Type B pancreatic cell (in vitro differentiated cells): ENCODE measurements around the gene CAPN13. TPM values are rescaled to one million over a fixed set of nuclear protein-coding genes. Genes with fewer than 3 reads are reported as not detected.

Experiments used
- DNase-seq: peaks from one replicate; pipeline ENCODE4 v3.0.0; 2021; ENCODE audit warnings: mixed read lengths; ENCODE audit not compliant: unreplicated experiment; ENCODE audit errors: extremely low spot score
- H3K27ac Mint-ChIP-seq: 2 replicates; pipeline ENCODE4 v1.8.0; 2021; ENCODE audit warnings: mild to moderate bottlenecking, mixed read lengths
- H3K27me3 Mint-ChIP-seq: 2 replicates; pipeline ENCODE4 v1.8.0; 2021; ENCODE audit warnings: mixed read lengths
- H3K36me3 Mint-ChIP-seq: 2 replicates; pipeline ENCODE4 v1.8.0; 2021; ENCODE audit warnings: mixed read lengths
- H3K4me1 Mint-ChIP-seq: one replicate; pipeline ENCODE4 v1.8.0; 2021; ENCODE audit warnings: mixed read lengths; ENCODE audit not compliant: unreplicated experiment
- H3K4me3 Mint-ChIP-seq: 2 replicates; pipeline ENCODE4 v1.8.0; 2021; ENCODE audit warnings: mild to moderate bottlenecking, mixed read lengths
- H3K9me3 Mint-ChIP-seq: 2 replicates; pipeline ENCODE4 v1.8.0; 2021; ENCODE audit warnings: mixed read lengths
- total RNA-seq: library from RNA; stranded (reverse); gene quantifications from 2 replicates; pipeline ENCODE4 v1.2.1, GENCODE V29; 2021; ENCODE audit warnings: low replicate concordance
- TF ChIP-seq, protein P1 (sequence below): fragments of 200-600 bp; sonication (generic); conservative IDR thresholded peaks from 2 replicates; pipeline ENCODE4 v1.5.0; 2021; ENCODE audit warnings: antibody characterized with exemption, mild to moderate bottlenecking

CAPN13 gene
- total RNA-seq, 1 donor from 2014 or later = 4.9 TPM

DNA sequence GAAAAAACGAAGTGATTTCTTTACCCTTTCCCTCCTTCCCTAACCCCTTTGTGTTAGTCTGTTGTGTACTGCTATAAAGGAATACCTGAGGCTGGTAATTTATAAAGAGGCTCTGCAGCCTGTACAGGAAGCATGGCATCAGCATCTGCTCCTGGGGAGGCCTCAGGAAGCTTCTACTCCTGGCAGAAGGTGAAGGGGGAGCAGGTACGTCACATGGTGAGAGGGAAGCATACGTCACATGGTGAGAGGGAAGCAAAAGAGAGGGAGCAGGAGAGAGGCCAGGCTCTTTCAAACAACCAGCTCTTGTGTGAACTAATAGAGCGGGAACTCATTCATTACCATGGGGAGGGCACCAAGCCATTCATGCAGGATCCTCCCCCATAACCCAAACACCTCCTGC lies 126.2 kb downstream of the CAPN13 start:
- Mint-ChIP-seq H3K9me3 (peaks cover 3% of the 10 kb centered on the region), H3K27me3 (peaks cover 3% of the 10 kb centered on the region), H3K4me1 (peaks cover 6% of the 10 kb centered on the region), H3K36me3 (no peaks in the 10 kb centered on the region), H3K4me3 (no peak overlapping the region), H3K27ac (no peak overlapping the region)
- no peak for DNase-seq
- TF ChIP-seq, protein P1, sequence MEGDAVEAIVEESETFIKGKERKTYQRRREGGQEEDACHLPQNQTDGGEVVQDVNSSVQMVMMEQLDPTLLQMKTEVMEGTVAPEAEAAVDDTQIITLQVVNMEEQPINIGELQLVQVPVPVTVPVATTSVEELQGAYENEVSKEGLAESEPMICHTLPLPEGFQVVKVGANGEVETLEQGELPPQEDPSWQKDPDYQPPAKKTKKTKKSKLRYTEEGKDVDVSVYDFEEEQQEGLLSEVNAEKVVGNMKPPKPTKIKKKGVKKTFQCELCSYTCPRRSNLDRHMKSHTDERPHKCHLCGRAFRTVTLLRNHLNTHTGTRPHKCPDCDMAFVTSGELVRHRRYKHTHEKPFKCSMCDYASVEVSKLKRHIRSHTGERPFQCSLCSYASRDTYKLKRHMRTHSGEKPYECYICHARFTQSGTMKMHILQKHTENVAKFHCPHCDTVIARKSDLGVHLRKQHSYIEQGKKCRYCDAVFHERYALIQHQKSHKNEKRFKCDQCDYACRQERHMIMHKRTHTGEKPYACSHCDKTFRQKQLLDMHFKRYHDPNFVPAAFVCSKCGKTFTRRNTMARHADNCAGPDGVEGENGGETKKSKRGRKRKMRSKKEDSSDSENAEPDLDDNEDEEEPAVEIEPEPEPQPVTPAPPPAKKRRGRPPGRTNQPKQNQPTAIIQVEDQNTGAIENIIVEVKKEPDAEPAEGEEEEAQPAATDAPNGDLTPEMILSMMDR = no peak

DNA sequence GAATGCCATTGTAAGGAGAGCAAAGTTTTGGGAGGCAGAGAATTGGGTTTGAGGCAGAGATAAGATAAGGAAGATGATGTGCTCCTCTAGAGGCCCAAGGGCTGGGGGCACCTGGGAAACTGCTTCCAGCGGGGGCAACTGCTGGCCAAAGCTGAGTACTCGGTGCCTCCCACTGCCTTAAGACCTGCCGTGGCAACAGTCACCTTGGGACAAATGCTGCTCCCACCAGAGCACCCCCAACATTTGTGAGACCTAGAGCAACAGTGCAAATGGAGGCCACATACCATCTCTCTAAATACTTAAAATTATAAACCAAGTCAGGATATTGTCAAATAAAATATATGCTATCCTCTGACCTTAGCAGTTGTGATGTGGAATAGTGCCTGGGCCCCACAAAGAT lies 127.1 kb downstream of the CAPN13 start:
- Mint-ChIP-seq H3K4me3 (no peak overlapping the region), H3K36me3 (no peaks in the 10 kb centered on the region), H3K9me3 (peaks cover 3% of the 10 kb centered on the region), H3K4me1 (peaks cover 6% of the 10 kb centered on the region), H3K27me3 (peaks cover 3% of the 10 kb centered on the region), H3K27ac (no peak overlapping the region)
- TF ChIP-seq, protein P1 = no peak
- no peak for DNase-seq

GRCh38 chr2:30679426-30680088 lies 127.7 kb downstream of the CAPN13 start:
- Mint-ChIP-seq H3K4me1 (peaks cover 6% of the 10 kb centered on the region), H3K27ac (no peak overlapping the region), H3K36me3 (no peaks in the 10 kb centered on the region), H3K9me3 (peaks cover 2% of the 10 kb centered on the region), H3K27me3 (peaks cover 2% of the 10 kb centered on the region), H3K4me3 (no peak overlapping the region)
- DNase-seq = peak; percentile 49
- TF ChIP-seq, protein P1 = no peak

- Mint-ChIP-seq H3K9me3 (no peaks in the 10 kb centered on the region), H3K36me3 (no peaks in the 10 kb centered on the region), H3K4me1 (peaks cover 6% of the 10 kb centered on the region), H3K27me3 (no peaks in the 10 kb centered on the region), H3K4me3 (no peak overlapping the region), H3K27ac (no peak overlapping the region)
- TF ChIP-seq, protein P1 = no peak
- peak; percentile 50 for DNase-seq
Observed at GRCh38 chr2:30678410-30679137, 128.7 kb downstream of the CAPN13 start.

GRCh38 chr2:30677861-30678385 lies 129.3 kb downstream of the CAPN13 start:
- H3K36me3 Mint-ChIP-seq = no peaks in the 10 kb centered on the region
- DNase-seq = peak; percentile 53
- H3K27me3 Mint-ChIP-seq = no peaks in the 10 kb centered on the region
- H3K4me3 Mint-ChIP-seq = no peak overlapping the region
- H3K4me1 Mint-ChIP-seq = peaks cover 6% of the 10 kb centered on the region
- no peak overlapping the region for H3K27ac Mint-ChIP-seq
- TF ChIP-seq, protein P1 = no peak
- no peaks in the 10 kb centered on the region for H3K9me3 Mint-ChIP-seq
